ENCODE results near the gene SIGLEC15.

DNA sequence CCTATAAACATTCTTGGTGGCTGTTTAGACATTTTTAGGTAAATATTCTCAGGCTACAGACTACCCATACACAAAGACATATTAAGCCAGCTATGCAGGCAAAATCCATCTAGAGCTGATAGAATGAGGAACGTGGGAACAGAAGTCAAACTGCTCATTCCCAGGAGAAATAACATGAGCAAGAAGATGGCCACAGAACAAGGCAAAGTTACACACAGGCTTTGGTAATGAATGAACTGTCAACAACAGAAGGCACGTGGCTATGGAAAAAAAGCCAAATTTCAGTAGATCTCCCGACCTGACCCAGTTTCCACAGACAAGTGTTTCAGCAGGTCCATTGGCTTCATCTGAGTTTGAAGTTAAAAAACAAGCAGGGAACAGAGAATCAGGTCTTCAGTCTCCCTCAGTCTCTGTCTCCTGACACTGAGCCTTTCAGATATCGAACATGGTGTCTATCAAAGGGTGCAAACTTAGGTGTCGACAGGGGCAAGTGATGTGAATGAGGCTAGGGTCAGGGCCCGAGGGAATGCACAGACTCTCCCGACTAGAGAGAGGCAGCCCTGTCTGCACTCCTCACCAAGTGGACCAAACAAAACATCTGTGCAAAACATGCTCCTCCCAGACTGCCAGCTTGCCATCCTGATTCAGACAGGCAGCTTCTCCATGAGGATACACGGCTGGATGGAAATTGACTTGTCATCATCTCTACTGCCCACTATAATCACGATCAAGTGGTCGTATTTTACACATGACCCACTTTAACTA, 25.9 kb downstream of the SIGLEC15 start:
- TF ChIP-seq, protein P1, sequence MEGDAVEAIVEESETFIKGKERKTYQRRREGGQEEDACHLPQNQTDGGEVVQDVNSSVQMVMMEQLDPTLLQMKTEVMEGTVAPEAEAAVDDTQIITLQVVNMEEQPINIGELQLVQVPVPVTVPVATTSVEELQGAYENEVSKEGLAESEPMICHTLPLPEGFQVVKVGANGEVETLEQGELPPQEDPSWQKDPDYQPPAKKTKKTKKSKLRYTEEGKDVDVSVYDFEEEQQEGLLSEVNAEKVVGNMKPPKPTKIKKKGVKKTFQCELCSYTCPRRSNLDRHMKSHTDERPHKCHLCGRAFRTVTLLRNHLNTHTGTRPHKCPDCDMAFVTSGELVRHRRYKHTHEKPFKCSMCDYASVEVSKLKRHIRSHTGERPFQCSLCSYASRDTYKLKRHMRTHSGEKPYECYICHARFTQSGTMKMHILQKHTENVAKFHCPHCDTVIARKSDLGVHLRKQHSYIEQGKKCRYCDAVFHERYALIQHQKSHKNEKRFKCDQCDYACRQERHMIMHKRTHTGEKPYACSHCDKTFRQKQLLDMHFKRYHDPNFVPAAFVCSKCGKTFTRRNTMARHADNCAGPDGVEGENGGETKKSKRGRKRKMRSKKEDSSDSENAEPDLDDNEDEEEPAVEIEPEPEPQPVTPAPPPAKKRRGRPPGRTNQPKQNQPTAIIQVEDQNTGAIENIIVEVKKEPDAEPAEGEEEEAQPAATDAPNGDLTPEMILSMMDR (conservative IDR thresholded peaks at IDR 0.05; ENCODE audit: low read depth, low read length): no peak
- no peak for TF ChIP-seq EZH2 (IDR thresholded peaks at IDR 0.05; ENCODE audit: borderline replicate concordance, low read depth, low read length, poor library complexity, severe bottlenecking)

Measured in A673 (cell line).